Measurements from ENCODE around the gene STX8. TPM values are rescaled to one million over a fixed set of nuclear protein-coding genes. Genes with fewer than 3 reads are reported as not detected.

The STX8 gene
- total RNA-seq, 2 experiments from 2014 or later, result 84.8 to 91.7 TPM

DNA sequence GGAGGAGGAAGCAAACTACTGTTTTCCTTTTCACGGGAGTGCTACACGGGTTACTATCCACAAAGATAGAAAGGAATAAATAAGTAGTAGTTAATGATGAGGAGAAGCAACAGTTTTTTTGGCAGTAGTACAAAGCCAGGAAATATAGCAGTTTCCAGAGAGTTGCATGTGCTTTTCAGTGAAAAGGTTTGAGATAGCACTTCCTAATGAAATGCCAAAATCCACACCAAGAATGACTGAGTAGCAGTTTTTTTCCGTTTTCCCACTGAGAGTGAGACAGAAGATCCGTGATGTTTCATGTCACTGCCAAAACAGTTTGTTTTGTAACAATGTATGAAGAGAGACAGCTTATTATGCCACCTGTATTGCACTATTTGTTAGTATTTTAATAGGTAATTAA lies 129.1 kb downstream of the STX8 start:
- CTCF ChIA-PET, result interaction anchor here (0.7 kb wide), 1 partner anchor 14 kb away, joined by 3 read pairs; no protein-coding TSS in a partner anchor
- no peaks in the 10 kb centered on the region for H3K27me3 Mint-ChIP-seq

DNA sequence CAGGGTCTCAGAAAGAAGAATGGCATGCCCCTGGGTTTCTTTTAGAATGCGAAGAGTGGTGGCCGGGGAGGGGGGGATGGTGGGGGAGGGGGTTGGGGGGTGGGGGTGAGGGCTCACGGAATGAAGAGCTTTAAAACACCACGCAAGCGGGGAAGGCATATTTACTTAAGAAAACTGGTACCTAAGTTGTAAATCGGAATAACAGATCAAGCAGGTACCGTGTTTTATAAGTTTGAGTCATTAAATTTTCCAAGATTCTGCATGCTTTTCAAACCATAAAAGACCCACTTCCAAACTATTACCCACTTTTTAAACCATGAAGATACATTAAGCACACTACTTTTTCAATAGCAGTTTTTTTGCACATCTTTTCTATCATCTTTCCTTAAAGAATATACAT lies 130.2 kb downstream of the STX8 start:
- ChIA-PET POLR2A (no interaction called here), CTCF (no interaction called here)
- peaks cover 5% of the 10 kb centered on the region for H3K36me3 Mint-ChIP-seq (ENCODE audit: low read depth)
- no peaks in the 10 kb centered on the region for H3K9me3 Mint-ChIP-seq
- no peak overlapping the region for H3K27ac Mint-ChIP-seq
- H3K27me3 Mint-ChIP-seq, result no peaks in the 10 kb centered on the region
- DNase-seq, result no peak
- no peak overlapping the region for H3K4me3 Mint-ChIP-seq
- H3K4me1 Mint-ChIP-seq, result no peaks in the 10 kb centered on the region

More for the DNA sequence above, 129.1 kb downstream of the STX8 start:
- no peak overlapping the region for H3K27ac Mint-ChIP-seq
- H3K4me1 Mint-ChIP-seq, result no peaks in the 10 kb centered on the region
- H3K9me3 Mint-ChIP-seq, result no peaks in the 10 kb centered on the region
- no peak for DNase-seq
- no peak overlapping the region for H3K4me3 Mint-ChIP-seq
- POLR2A ChIA-PET, result no interaction called here
- H3K36me3 Mint-ChIP-seq (ENCODE audit: low read depth), result peaks cover 1% of the 10 kb centered on the region

DNA sequence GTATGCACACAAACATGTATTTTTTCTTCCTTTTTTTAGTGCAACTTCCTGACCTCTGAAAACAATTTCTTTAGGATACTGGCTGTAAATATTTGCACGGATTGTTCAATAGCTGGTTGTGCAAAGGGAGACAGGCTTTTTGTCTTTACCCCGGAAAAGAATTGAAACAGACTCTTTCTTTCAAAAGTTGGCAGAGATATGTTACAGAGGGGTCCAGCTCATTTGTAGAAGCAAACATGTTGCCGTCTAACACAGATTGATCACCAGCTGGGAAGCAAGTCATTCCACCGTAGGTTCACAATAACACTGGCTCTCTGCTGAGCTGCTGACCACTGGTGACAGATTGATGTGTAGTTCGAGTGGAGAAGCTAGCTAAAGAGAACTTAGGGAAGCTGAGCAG lies 130.9 kb downstream of the STX8 start:
- POLR2A ChIA-PET, result no interaction called here
- CTCF ChIA-PET, result no interaction called here
- Mint-ChIP-seq H3K36me3 (ENCODE audit: low read depth) (peaks cover 5% of the 10 kb centered on the region), H3K27ac (no peak overlapping the region), H3K9me3 (no peaks in the 10 kb centered on the region), H3K27me3 (no peaks in the 10 kb centered on the region), H3K4me1 (no peaks in the 10 kb centered on the region), H3K4me3 (no peak overlapping the region)
- DNase-seq, result no peak

DNA sequence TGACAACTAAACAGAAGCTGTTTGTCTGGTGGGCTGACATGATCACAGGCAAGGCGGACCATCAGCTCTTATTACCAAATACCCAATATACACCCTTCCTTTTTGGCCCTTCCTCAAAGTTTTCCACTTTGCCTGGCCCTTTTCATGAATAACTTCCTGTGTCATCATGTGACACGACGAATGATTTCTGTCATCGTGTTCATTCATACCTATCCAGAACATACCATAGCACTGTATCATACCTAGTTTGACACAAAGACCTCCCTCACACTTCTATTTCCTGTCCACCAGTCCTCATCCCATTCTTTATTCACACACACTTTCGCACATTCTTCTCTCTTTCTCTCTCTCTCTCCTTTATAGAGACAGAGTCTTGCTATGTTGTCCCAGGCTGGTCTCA lies 131.8 kb downstream of the STX8 start:
- Mint-ChIP-seq H3K9me3 (no peaks in the 10 kb centered on the region), H3K4me3 (no peak overlapping the region), H3K36me3 (ENCODE audit: low read depth) (peaks cover 5% of the 10 kb centered on the region), H3K27ac (no peak overlapping the region), H3K4me1 (no peaks in the 10 kb centered on the region), H3K27me3 (no peaks in the 10 kb centered on the region)
- ChIA-PET CTCF (no interaction called here), POLR2A (no interaction called here)
- no peak for DNase-seq

DNA sequence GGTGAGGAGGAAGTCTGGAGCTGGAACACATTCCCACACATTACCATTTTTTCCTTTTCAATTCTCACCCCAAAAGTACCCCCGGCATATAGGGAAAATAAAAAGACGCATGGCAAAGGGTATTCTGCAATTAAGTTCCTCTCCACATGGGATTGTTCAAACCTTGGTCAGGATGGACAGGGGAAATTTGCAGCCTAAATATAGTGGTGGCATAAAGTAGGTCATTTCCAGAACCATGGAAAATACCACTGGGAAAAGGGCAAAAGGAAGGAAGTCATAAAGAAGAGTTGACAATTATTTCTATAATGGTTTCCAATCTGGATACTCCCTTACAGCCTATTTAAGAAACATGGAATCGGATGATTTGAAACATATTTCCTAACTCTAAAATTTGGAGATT lies 135.8 kb downstream of the STX8 start:
- Mint-ChIP-seq H3K36me3 (ENCODE audit: low read depth) (peaks cover 5% of the 10 kb centered on the region), H3K27me3 (no peaks in the 10 kb centered on the region), H3K4me3 (no peak overlapping the region), H3K4me1 (no peaks in the 10 kb centered on the region), H3K9me3 (no peaks in the 10 kb centered on the region), H3K27ac (no peak overlapping the region)
- ChIA-PET POLR2A (no interaction called here), CTCF (no interaction called here)
- no peak for DNase-seq

DNA sequence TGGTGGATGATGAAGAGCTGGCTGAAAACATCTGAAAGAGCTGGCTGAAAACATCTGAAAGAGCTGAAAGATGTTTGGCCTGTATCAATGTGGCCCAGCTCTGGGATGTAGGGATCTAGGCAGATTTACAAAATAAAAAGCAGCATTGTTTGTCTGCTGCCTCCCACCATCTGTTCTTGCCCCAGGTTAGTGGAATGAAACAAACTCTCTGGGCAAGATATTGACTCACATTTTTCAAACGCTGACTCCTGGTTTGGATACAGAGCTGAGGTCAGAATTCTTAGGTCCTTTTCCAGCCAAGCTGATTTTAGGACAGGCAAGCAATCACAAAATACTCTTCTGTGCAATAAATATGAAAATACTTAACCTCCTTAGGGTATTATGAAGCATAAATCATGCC lies 139.0 kb downstream of the STX8 start:
- DNase-seq, result no peak
- H3K36me3 Mint-ChIP-seq (ENCODE audit: low read depth), result peaks cover 4% of the 10 kb centered on the region
- H3K27me3 Mint-ChIP-seq, result no peaks in the 10 kb centered on the region
- ChIA-PET POLR2A (interaction anchor here (0.5 kb wide), 1 partner anchor 28 kb away, joined by 9 read pairs; no protein-coding TSS in a partner anchor), CTCF (interaction anchor here (0.6 to 0.7 kb wide), 2 partner anchors 98 to 120 kb away, joined by 3 read pairs; no protein-coding TSS in a partner anchor)
- H3K4me1 Mint-ChIP-seq, result peaks cover 10% of the 10 kb centered on the region
- no peaks in the 10 kb centered on the region for H3K9me3 Mint-ChIP-seq
- H3K4me3 Mint-ChIP-seq, result no peak overlapping the region
- no peak overlapping the region for H3K27ac Mint-ChIP-seq

DNA sequence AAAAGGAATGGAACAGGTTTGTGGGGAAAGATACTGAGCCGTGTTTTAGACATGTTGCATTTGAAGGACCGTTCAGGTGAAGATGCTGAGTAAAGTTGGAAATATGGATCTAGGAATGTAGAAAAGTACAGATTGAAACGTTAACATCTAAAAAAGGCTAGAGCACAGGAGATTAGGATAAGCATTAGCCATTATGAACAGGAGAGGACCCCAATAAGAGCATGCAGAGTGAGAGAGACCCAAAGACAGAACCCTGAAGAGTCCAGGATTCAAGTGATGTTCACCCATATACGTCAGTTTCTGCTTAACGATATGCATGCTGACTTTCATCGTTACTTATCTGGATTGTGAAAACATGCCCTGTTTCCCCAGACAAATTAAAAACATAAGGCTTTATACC lies 140.5 kb downstream of the STX8 start:
- no peak overlapping the region for H3K4me3 Mint-ChIP-seq
- H3K36me3 Mint-ChIP-seq (ENCODE audit: low read depth), result no peaks in the 10 kb centered on the region
- DNase-seq, result no peak
- no peaks in the 10 kb centered on the region for H3K9me3 Mint-ChIP-seq
- H3K27ac Mint-ChIP-seq, result no peak overlapping the region
- no peaks in the 10 kb centered on the region for H3K27me3 Mint-ChIP-seq
- H3K4me1 Mint-ChIP-seq, result peaks cover 10% of the 10 kb centered on the region
- CTCF ChIA-PET, result no interaction called here
- POLR2A ChIA-PET, result no interaction called here

DNA sequence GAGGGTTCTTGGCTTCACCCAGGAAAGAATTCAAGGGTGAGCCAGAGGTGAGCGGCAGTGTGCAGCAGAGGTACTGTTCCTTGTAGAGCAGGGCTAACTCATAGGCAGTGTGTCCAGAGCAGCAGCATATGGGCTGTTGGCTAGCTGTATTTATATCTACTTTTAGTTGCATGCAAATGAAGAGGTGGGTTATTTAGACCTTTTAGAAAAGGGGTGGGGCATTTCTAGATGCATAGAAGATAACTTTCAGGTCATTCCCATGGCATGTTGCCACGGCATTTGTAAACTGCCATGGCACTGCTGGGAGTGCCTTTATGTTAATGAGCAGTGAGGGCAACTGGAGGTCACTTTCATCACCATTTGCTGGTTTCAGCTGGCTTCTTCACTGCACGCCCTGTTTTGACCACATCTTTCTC lies 141.0 kb downstream of the STX8 start:
- Mint-ChIP-seq H3K36me3 (ENCODE audit: low read depth) (no peaks in the 10 kb centered on the region), H3K4me3 (no peak overlapping the region), H3K4me1 (peaks cover 10% of the 10 kb centered on the region), H3K27me3 (no peaks in the 10 kb centered on the region), H3K27ac (no peak overlapping the region), H3K9me3 (no peaks in the 10 kb centered on the region)
- POLR2A ChIA-PET, result no interaction called here
- no peak for DNase-seq
- CTCF ChIA-PET, result no interaction called here

DNA sequence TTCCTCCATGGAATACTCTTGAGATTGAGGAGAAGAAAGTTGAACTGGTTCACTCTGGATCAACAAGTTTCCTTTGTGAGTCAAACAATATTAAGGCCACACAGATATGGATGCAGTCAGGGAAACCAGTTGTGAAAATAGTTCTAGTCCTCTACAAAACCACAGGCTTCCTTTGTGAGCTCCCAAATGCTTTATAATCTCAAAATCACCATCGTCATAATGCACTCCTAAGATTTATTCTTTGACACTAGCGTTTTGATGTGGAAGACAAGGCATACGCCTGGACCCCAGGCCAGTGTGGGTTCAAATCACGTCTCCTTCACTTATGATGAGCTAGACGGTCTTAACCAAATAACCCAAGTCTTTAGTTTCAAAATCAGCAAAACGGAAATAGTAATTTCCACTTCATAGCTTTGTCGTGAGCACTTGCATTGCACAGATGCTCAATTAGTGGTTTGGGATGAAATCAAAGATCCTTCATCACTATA lies 142.6 kb downstream of the STX8 start:
- peak; percentile 7 for DNase-seq
- H3K4me1 Mint-ChIP-seq, result peaks cover 10% of the 10 kb centered on the region
- no peaks in the 10 kb centered on the region for H3K27me3 Mint-ChIP-seq
- no peaks in the 10 kb centered on the region for H3K9me3 Mint-ChIP-seq
- no peaks in the 10 kb centered on the region for H3K36me3 Mint-ChIP-seq (ENCODE audit: low read depth)
- ChIA-PET CTCF (no interaction called here), POLR2A (no interaction called here)
- no peak overlapping the region for H3K4me3 Mint-ChIP-seq
- H3K27ac Mint-ChIP-seq, result no peak overlapping the region

DNA sequence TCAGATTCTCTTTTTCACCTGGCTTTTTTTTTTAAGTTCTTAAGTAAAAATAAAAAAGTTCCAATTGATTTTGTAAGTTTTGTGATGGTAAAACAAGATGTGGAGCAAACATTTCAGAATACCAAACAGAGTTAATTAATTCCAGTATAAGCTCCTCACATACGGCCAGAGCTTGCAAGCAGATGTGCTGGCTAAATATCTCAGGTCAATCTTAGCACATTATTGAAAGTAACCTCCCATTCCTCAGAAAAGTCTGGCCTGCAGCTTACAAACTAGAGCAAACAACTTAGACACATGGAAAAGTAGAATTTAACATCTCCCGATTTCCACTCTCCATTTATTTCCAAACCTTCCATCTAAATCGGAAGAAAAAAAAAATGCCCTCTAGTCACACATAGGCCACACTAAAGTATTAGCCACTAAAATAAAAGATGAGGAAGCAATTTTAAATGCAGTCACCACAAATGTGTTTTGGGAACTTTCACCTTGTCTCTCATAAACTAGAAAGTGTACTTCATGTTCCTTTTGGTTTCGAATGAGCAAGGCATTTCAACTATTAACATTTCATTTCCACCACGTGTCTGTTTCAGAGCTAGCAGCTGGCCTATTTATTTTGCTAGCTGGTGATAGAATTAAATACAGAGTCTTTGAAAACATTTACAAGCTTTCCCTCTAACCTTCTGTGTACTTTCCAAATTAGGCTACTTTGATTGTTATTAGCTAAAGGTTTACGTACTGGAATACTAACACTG lies 143.3 kb downstream of the STX8 start:
- CTCF ChIA-PET, result interaction anchor here (0.5 kb wide), 1 partner anchor 14 kb away, joined by 3 read pairs; no protein-coding TSS in a partner anchor
- Mint-ChIP-seq H3K36me3 (ENCODE audit: low read depth) (no peaks in the 10 kb centered on the region), H3K27ac (no peak overlapping the region), H3K9me3 (no peaks in the 10 kb centered on the region), H3K4me3 (no peak overlapping the region), H3K4me1 (peaks cover 10% of the 10 kb centered on the region), H3K27me3 (no peaks in the 10 kb centered on the region)
- POLR2A ChIA-PET, result interaction anchor here (0.7 kb wide), 1 partner anchor 15 kb away, joined by 3 read pairs; no protein-coding TSS in a partner anchor
- no peak for DNase-seq

DNA sequence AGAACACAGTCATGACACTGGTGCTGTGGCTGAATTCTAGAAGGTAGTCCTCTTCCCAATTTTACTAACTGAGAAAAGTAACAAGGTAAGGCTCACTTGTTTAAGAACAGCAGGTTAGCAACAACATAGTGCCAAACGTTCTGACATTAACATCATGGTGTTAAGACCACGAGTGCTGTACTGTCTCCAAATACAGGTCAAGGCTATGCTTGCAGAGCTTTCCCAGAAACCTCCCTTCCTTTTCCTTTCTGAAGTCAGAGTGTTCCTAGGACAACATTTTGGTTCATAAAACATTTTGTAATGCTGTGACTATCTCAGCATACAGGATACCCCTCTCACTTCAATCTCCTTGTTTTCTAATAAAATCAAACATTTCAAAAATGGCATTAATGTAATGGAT lies 144.0 kb downstream of the STX8 start:
- ChIA-PET CTCF (no interaction called here), POLR2A (interaction anchor here (0.7 kb wide), 1 partner anchor 14 kb away, joined by 3 read pairs; no protein-coding TSS in a partner anchor)
- Mint-ChIP-seq H3K27ac (no peak overlapping the region), H3K9me3 (no peaks in the 10 kb centered on the region), H3K4me1 (peaks cover 10% of the 10 kb centered on the region), H3K27me3 (no peaks in the 10 kb centered on the region), H3K36me3 (ENCODE audit: low read depth) (no peaks in the 10 kb centered on the region), H3K4me3 (no peak overlapping the region)
- DNase-seq, result no peak

DNA sequence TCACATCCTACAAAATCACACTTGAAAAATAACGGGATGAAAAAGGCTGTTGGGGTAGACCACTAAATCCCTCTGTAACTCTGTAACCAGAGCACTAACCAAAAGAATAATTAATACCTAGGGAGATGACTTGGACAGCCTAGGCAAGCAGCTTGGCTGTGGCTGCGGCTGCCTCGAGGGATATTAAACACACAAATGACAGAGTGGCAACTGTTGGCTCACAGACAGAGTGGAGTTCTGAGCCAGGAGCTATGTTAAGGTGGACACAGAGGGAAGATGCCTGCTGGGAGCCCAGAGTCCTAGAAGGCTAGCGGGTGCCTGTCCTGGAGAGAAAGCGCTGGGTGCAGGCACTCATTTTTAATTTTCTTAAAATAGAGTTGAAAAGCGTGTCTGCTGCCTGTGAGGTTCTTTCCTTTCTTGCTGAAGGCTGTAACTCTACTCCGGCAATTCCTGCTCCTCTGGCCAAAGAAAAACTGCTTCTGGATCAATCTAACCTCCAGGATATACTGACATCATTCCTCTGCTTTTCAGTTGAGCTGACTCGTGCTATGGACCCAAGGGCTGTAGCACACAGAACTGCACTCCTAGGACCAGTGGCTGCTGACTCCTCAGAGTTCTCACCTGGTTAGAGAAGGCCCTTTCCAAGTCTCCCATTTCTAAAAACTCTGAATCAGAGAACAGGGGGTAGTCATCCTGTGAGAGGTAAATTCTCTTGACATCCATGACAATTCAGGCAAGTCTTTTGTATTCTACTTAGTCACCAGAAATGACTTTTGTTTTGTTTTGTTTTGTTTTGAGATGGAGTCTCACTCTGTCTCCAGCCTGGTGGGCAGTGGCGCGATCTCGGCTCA lies 147.9 kb downstream of the STX8 start:
- no peak for DNase-seq
- Mint-ChIP-seq H3K4me3 (no peak overlapping the region), H3K27ac (no peak overlapping the region), H3K27me3 (no peaks in the 10 kb centered on the region), H3K9me3 (no peaks in the 10 kb centered on the region), H3K36me3 (ENCODE audit: low read depth) (peaks cover 5% of the 10 kb centered on the region), H3K4me1 (peaks cover 3% of the 10 kb centered on the region)
- ChIA-PET POLR2A (no interaction called here), CTCF (no interaction called here)

DNA sequence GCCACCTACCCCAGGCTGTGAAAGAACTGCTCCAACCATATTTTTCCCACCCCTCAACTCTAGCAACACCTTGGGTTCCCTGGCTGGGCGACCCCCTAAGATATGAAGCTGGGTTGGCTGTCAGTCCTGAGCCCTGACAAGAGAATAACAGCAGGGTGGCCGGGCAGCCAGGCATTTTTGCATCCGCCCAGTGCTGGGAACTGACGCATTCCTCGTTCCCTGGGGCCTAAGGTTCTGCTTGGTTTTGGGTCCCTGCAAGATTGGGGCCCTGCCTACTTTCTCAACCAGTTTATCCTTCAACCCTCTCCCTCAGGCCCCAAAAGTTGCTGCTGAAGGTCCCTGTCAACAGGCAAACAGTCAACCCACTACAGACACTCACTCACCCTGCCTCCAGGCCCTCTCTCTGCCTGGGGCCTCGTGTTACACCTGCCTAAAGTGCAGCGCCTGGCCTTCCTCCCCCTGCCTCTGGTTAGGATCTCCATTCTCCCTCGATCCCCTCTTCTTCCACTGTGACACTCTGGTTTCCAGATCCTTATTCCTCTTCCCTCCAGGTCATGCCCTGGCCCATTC lies 151.5 kb downstream of the STX8 start:
- H3K4me3 Mint-ChIP-seq, result no peak overlapping the region
- no peak for DNase-seq
- peaks cover 11% of the 10 kb centered on the region for H3K36me3 Mint-ChIP-seq (ENCODE audit: low read depth)
- H3K4me1 Mint-ChIP-seq, result no peaks in the 10 kb centered on the region
- H3K27ac Mint-ChIP-seq, result no peak overlapping the region
- H3K9me3 Mint-ChIP-seq, result no peaks in the 10 kb centered on the region
- H3K27me3 Mint-ChIP-seq, result no peaks in the 10 kb centered on the region
- ChIA-PET POLR2A (no interaction called here), CTCF (no interaction called here)
